Measurements from ENCODE around the gene OTUD3.

Gene OTUD3

GRCh38 chr1:19940486-19941205, 58.5 kb downstream of the OTUD3 start:
- no peak overlapping the region for H3K27ac ChIP-seq
- no peak for TF ChIP-seq CTCF (IDR thresholded peaks at IDR 0.05)
- TF ChIP-seq ZFX (IDR thresholded peaks at IDR 0.05; ENCODE audit: borderline replicate concordance) = no peak

GRCh38 chr1:19941206-19941568, 59.0 kb downstream of the OTUD3 start:
- TF ChIP-seq CTCF (IDR thresholded peaks at IDR 0.05) (no peak), ZFX (IDR thresholded peaks at IDR 0.05; ENCODE audit: borderline replicate concordance) (no peak)
- no peak overlapping the region for H3K27ac ChIP-seq

GRCh38 chr1:19942088-19942487, 59.9 kb downstream of the OTUD3 start:
- H3K27ac ChIP-seq = no peak overlapping the region
- TF ChIP-seq ZFX (IDR thresholded peaks at IDR 0.05; ENCODE audit: borderline replicate concordance) (no peak), CTCF (IDR thresholded peaks at IDR 0.05) (no peak)

GRCh38 chr1:19942657-19943056, 60.5 kb downstream of the OTUD3 start:
- no peak overlapping the region for H3K27ac ChIP-seq
- TF ChIP-seq CTCF (IDR thresholded peaks at IDR 0.05) (no peak), ZFX (IDR thresholded peaks at IDR 0.05; ENCODE audit: borderline replicate concordance) (no peak)

GRCh38 chr1:19945914-19946313, 63.7 kb downstream of the OTUD3 start:
- no peak overlapping the region for H3K27ac ChIP-seq

GRCh38 chr1:19946331-19946751, 64.1 kb downstream of the OTUD3 start:
- no peak overlapping the region for H3K27ac ChIP-seq
- TF ChIP-seq ZFX (IDR thresholded peaks at IDR 0.05; ENCODE audit: borderline replicate concordance) (no peak), CTCF (IDR thresholded peaks at IDR 0.05) (no peak)

More at GRCh38 chr1:19945914-19946313, 63.7 kb downstream of the OTUD3 start:
- TF ChIP-seq CTCF (IDR thresholded peaks at IDR 0.05) (no peak), ZFX (IDR thresholded peaks at IDR 0.05; ENCODE audit: borderline replicate concordance) (no peak)

- no peak overlapping the region for H3K27ac ChIP-seq
- no peak for TF ChIP-seq ZFX (IDR thresholded peaks at IDR 0.05; ENCODE audit: borderline replicate concordance)
- TF ChIP-seq CTCF (IDR thresholded peaks at IDR 0.05) = no peak
Measured at GRCh38 chr1:19946971-19947370, 64.8 kb downstream of the OTUD3 start.

Data from 22Rv1 (cell line).